Measurements from ENCODE around the gene CCNL2. TPM values are rescaled to one million over a fixed set of nuclear protein-coding genes. Genes with fewer than 3 reads are reported as not detected.
"Not testable (repeated sequence)": the region's sequence is repeated elsewhere in the genome, so short reads cannot be mapped to it uniquely, and the experiment has no call there.

CCNL2 gene
- total RNA-seq, 1 experiment from 2014 or later, result 34.3 TPM

DNA sequence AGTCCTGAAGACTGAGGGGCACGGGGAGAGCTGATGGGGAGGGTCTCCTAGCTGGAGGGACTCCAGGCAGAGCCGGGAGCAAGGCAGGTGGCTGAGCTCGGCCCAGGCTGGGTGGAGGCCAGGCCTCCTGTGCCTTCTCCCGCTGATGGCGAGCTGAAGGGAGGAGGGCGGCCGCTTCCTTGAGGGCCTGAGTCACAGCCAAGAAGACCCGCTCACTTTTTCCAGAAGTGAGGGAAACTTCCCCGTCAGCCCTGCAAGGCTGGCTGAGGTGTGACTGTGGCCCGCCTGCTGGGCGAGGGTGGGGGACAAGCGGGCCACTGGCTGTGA lies 34.6 kb upstream of the CCNL2 start:
- in situ Hi-C loops (cut with HindIII; ENCODE audit: low pct_unique_long_range_greater_than_20kb, low sequenced_read_pairs), result no loop called here
- no peak for DNase-seq (ENCODE audit: low read depth)

- in situ Hi-C loops (cut with HindIII; ENCODE audit: low pct_unique_long_range_greater_than_20kb, low sequenced_read_pairs), result no loop called here
- DNase-seq (ENCODE audit: low read depth), result no peak
Observed at GRCh38 chr1:1432951-1433803, 34.0 kb upstream of the CCNL2 start.

- in situ Hi-C loops (cut with HindIII; ENCODE audit: low pct_unique_long_range_greater_than_20kb, low sequenced_read_pairs), result no loop called here
- DNase-seq (ENCODE audit: low read depth), result no peak
Observed at GRCh38 chr1:1432274-1432950, 33.3 kb upstream of the CCNL2 start.

DNA sequence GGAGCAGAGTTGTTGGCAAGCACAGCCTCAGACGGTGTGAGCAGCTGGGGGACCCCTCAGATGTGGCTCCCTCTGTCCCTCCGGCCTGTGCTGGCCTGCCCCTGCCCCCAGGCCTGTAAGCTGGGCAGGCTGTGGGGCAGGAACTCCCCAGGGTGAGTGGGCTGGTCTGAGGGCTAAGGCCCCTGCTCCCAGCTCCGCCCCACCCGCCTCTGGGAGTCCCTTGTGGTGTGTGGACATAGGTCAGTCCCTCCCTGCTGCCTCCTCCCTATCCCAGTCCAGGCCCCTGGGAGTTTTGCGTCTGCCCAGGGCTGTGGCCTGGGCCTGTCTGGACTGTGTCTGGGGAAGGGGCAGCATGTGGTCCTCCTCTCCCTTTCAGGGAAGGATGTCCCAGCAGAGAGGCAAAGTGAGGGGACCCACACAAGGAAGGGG lies 32.7 kb upstream of the CCNL2 start:
- in situ Hi-C loops (cut with HindIII; ENCODE audit: low pct_unique_long_range_greater_than_20kb, low sequenced_read_pairs), result no loop called here
- DNase-seq (ENCODE audit: low read depth), result no peak

- in situ Hi-C loops (cut with HindIII; ENCODE audit: low pct_unique_long_range_greater_than_20kb, low sequenced_read_pairs), result no loop called here
- no peak for DNase-seq (ENCODE audit: low read depth)
Observed at GRCh38 chr1:1430992-1431844, 32.1 kb upstream of the CCNL2 start.

- DNase-seq (ENCODE audit: low read depth), result no peak
- in situ Hi-C loops (cut with HindIII; ENCODE audit: low pct_unique_long_range_greater_than_20kb, low sequenced_read_pairs), result no loop called here
Observed at GRCh38 chr1:1430114-1430982, 31.2 kb upstream of the CCNL2 start.

DNA sequence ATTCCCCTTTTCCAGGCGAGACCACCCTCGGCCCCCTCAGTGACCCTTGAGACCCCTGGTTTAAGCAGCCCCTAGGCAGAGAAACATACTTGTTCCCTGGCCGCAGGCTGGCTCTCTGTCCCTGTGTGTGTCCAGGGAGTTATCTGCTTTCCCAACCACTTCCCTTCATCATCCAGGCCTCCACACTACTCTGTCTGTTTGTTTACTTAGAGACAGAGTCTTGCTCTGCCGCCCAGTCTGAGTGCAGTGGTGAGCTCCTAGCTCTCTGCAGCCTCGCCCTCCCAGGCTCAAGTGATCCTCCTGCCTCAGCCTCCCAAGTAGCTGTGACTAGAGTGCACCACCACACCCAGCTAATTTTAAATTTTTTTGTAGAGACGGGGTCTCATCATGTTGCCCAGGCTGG lies 30.5 kb upstream of the CCNL2 start:
- in situ Hi-C loops (cut with HindIII; ENCODE audit: low pct_unique_long_range_greater_than_20kb, low sequenced_read_pairs), result no loop called here

DNA sequence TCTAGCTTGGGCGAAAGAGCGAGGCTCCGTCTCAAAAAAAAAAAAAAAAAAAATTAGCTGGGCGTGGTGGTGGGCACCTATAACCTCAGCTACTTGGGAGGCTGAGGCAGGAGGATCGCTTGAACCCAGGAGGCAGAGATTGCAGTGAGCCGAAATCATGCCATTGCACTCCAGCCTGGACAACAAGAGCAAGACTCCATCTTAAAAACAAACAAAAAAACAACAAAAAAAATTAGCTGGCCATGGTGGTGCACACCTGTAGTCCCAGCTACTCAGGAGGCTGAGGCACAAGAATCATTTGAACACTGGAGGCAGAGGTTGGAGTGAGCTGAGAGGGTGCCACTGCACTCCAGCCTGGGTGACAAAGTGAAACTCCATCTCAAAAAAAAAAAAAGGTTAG lies 29.8 kb upstream of the CCNL2 start:
- DNase-seq (ENCODE audit: low read depth); in situ Hi-C loops (cut with HindIII; ENCODE audit: low pct_unique_long_range_greater_than_20kb, low sequenced_read_pairs): not testable (repeated sequence)

More for the DNA sequence above, 30.5 kb upstream of the CCNL2 start:
- DNase-seq (ENCODE audit: low read depth), result no peak

- DNase-seq (ENCODE audit: low read depth), result no peak
- in situ Hi-C loops (cut with HindIII; ENCODE audit: low pct_unique_long_range_greater_than_20kb, low sequenced_read_pairs), result no loop called here
Observed at GRCh38 chr1:1428174-1428573, 29.0 kb upstream of the CCNL2 start.

DNA sequence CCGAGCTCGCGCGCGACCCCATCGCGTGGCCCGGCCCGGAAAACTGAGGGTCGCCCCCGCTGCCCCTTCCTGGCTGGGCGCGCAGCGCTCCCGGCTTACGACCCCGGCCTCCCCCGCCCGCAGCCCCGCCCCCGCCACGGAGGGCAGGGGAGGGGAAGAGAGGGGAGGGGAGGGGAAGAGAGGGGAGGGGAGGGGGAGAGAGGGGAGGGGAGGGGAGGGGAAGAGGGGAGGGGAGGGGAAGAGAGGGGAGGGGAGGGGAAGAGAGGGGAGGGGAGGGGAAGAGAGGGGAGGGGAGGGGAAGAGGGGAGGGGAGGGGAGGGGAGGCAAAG lies 28.6 kb upstream of the CCNL2 start:
- in situ Hi-C loops (cut with HindIII; ENCODE audit: low pct_unique_long_range_greater_than_20kb, low sequenced_read_pairs), result no loop called here
- no peak for DNase-seq (ENCODE audit: low read depth)

DNA sequence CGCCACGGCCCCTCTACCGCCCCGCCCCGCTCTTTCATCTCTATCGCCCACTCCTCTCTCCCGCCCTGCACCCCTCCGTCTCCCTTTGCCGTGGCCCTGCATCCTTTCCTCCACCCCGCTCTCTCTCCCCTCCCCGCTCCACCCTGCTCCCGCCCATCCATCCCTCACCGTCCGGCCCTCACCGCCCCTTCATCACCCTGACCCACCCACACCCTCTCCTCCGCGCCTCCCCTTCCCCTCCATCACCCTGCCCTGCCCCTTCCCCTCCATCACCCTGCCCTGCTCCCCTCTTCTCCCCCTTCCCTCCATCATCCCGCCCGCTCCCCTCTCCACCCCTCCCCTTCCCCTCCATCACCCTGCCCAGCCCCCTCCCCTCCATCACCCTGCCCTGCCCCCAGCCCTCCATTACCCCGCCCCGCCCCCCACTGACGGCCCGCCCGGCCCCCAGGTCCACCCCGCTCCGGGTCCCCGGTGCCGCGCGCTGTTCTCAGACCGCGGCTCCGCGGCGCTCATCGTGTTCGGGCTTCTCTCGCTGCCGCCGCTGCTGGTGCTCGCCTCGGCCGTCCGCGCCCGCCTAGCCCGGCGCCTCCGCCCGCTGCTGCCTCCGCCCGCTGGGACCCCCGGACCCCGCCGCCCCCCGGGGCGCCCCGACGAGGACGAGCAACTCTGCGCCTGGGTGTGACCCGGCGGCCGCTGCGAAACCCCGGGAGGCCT lies 28.1 kb upstream of the CCNL2 start:
- no peak for DNase-seq (ENCODE audit: low read depth)
- in situ Hi-C loops (cut with HindIII; ENCODE audit: low pct_unique_long_range_greater_than_20kb, low sequenced_read_pairs), result no loop called here

DNA sequence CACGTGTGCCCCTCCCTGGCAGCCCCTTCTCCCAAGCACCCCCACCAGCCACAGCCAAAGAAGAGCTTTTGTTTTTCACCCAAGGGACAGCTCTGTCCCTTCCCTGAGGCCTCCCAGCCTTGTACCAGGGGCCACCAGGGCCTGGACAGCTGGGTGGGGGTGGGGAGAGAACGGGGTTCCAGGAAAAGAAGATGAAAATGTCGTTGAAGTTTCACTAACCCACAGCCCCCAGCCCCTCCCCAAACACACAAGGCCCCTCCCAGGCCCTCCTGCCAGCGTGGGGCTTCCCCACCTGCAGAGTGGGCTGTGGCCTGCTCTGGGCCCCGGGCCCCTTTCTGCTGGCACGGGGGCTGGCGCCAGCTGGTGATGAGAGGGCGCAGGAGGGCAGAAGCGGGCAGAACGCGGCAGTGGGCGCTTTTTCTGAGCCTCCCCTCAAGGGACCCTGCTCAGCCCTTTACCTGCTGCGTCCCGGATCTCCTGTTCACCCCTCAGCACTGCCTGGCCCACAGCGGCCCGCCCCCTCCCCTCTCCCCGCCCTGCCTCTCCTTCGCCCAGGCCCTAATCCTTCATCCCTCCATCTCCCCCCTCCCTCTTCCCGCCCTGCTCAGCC lies 27.5 kb upstream of the CCNL2 start:
- DNase-seq (ENCODE audit: low read depth), result no peak
- in situ Hi-C loops (cut with HindIII; ENCODE audit: low pct_unique_long_range_greater_than_20kb, low sequenced_read_pairs), result no loop called here

GRCh38 chr1:1425753-1426495 lies 26.8 kb upstream of the CCNL2 start:
- DNase-seq (ENCODE audit: low read depth), result no peak
- in situ Hi-C loops (cut with HindIII; ENCODE audit: low pct_unique_long_range_greater_than_20kb, low sequenced_read_pairs), result no loop called here

- DNase-seq (ENCODE audit: low read depth), result no peak
- in situ Hi-C loops (cut with HindIII; ENCODE audit: low pct_unique_long_range_greater_than_20kb, low sequenced_read_pairs), result no loop called here
Observed at GRCh38 chr1:1425426-1425752, 26.3 kb upstream of the CCNL2 start.

DNA sequence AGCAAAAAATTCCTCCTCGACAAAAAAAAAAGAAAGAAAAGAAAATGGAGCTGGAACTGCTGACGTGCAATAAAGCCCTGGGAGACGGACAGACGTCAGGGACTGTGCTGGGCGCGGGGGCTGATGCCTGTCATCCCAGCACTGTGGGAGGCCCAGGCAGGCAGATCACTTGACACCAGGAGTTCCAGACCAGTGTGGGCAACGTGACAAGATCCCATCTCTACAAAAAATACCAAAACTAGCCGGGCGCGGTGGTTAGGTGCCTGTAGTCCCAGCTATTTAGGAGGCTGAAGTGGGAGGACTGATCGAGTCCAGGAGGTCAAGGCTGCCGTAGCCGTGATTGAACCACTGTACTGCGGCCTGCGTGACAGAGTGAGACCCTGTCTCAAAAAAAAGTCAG lies 25.6 kb upstream of the CCNL2 start:
- DNase-seq (ENCODE audit: low read depth), result no peak
- in situ Hi-C loops (cut with HindIII; ENCODE audit: low pct_unique_long_range_greater_than_20kb, low sequenced_read_pairs), result no loop called here

- DNase-seq (ENCODE audit: low read depth), result no peak
- in situ Hi-C loops (cut with HindIII; ENCODE audit: low pct_unique_long_range_greater_than_20kb, low sequenced_read_pairs), result no loop called here
Observed at GRCh38 chr1:1423245-1423597, 24.1 kb upstream of the CCNL2 start.

Data from Caki2 (cell line).